ENCODE data around the gene SMAD5.

SMAD5 gene

GRCh38 chr5:136132557-136133221, at the start of gene SMAD5:
Gene SMAD5 (plus strand): TSS chr5:136132845. CDS start chr5:136153761, 20,916 bp downstream.
- DNase-seq = peak; percentile 61 to 98 (median 93)

GRCh38 chr5:136084698-136085097, 47.9 kb upstream of the SMAD5 start:
- peak in 3 of 56 donors; percentile 3 to 34 (median 10) for DNase-seq

GRCh38 chr5:136086783-136087566, 45.7 kb upstream of the SMAD5 start:
- DNase-seq = no peak

- DNase-seq = no peak
Observed at GRCh38 chr5:136087961-136088871, 44.4 kb upstream of the SMAD5 start.

- no peak for DNase-seq
Observed at GRCh38 chr5:136089791-136090190, 42.9 kb upstream of the SMAD5 start.

GRCh38 chr5:136090319-136090718, 42.3 kb upstream of the SMAD5 start:
- DNase-seq = no peak

GRCh38 chr5:136094189-136094912, 38.3 kb upstream of the SMAD5 start:
- no peak for DNase-seq

- no peak for DNase-seq
Observed at GRCh38 chr5:136094913-136095641, 37.6 kb upstream of the SMAD5 start.

- no peak for DNase-seq
Observed at GRCh38 chr5:136098176-136098575, 34.5 kb upstream of the SMAD5 start.

GRCh38 chr5:136099870-136100269, 32.8 kb upstream of the SMAD5 start:
- DNase-seq = no peak

GRCh38 chr5:136101884-136102283, 30.8 kb upstream of the SMAD5 start:
- no peak for DNase-seq

GRCh38 chr5:136103118-136103517, 29.5 kb upstream of the SMAD5 start:
- DNase-seq = no peak

- DNase-seq = no peak
Observed at GRCh38 chr5:136104306-136104965, 28.2 kb upstream of the SMAD5 start.

GRCh38 chr5:136106351-136107031, 26.2 kb upstream of the SMAD5 start:
- no peak for DNase-seq

- no peak for DNase-seq
Observed at GRCh38 chr5:136108180-136108611, 24.4 kb upstream of the SMAD5 start.

- DNase-seq = no peak
Observed at GRCh38 chr5:136108766-136109165, 23.9 kb upstream of the SMAD5 start.

GRCh38 chr5:136109453-136110135, 23.1 kb upstream of the SMAD5 start:
- DNase-seq = no peak

- no peak for DNase-seq
Observed at GRCh38 chr5:136113606-136114005, 19.0 kb upstream of the SMAD5 start.
